Caco-2 (cell line): ENCODE data around the gene LRRTM4. TPM values are rescaled to one million over a fixed set of nuclear protein-coding genes. Genes with fewer than 3 reads are reported as not detected.

Source experiments
- BruUV-seq: library from RNA; stranded (reverse); fragments of 400-500 nt; replicated peaks from 2 replicates; lab custom pipeline; 2021; lab: Mats Ljungman, UMichigan
- CTCF ChIA-PET: fragments of 300-600 bp; sonication (Branson Sonifier 250); formaldehyde crosslinking; loops from one replicate; lab custom pipeline; 2022; ENCODE audit warnings: antibody characterized with exemption; lab: Charles Lee
- POLR2A ChIA-PET: fragments of 300-600 bp; sonication (Branson Sonifier 250); formaldehyde crosslinking; loops from one replicate; lab custom pipeline; 2022; ENCODE audit warnings: antibody characterized with exemption; lab: Charles Lee
- DNase-seq, 2 experiments: peaks; one replicate each; pipeline versions ENCODE4 v3.0.0 to v3.0.0-alpha.2; 2020 to 2022
- H3K27me3 ChIP-seq: replicated peaks from 2 replicates; pipeline ENCODE4 v1.6.0; 2011; ENCODE audit warnings: low read length; ENCODE audit not compliant: control insufficient read depth, insufficient read depth
- H3K36me3 ChIP-seq: 2 replicates; pipeline ENCODE4 v1.5.1; 2011; ENCODE audit warnings: low read length; ENCODE audit not compliant: control insufficient read depth, insufficient read depth
- H3K4me1 ChIP-seq: fragments of 250-450 bp; sonication (Bioruptor Pico); 2 replicates; pipeline ENCODE4 v1.5.1; 2020; ENCODE audit warnings: mild to moderate bottlenecking
- H3K4me3 ChIP-seq: 2 replicates; pipeline ENCODE4 v1.5.1; 2011; ENCODE audit warnings: low read depth, mild to moderate bottlenecking, control low read depth, low read length
- H3K9me3 ChIP-seq: fragments of 250-450 bp; sonication (Bioruptor Pico); 2 replicates; pipeline ENCODE4 v1.5.1; 2020; ENCODE audit warnings: mild to moderate bottlenecking, moderate library complexity
- H3K27ac Mint-ChIP-seq: one replicate; pipeline ENCODE4 v1.8.0; 2022; ENCODE audit warnings: mixed read lengths; ENCODE audit not compliant: unreplicated experiment
- H3K27me3 Mint-ChIP-seq: one replicate; pipeline ENCODE4 v1.8.0; 2022; ENCODE audit warnings: mixed read lengths; ENCODE audit not compliant: insufficient read depth, unreplicated experiment
- H3K36me3 Mint-ChIP-seq: one replicate; pipeline ENCODE4 v1.8.0; 2022; ENCODE audit warnings: mild to moderate bottlenecking, mixed read lengths; ENCODE audit not compliant: insufficient read depth, unreplicated experiment
- H3K4me1 Mint-ChIP-seq: one replicate; pipeline ENCODE4 v1.8.0; 2022; ENCODE audit warnings: low read depth, mixed read lengths; ENCODE audit not compliant: unreplicated experiment
- H3K4me3 Mint-ChIP-seq: one replicate; pipeline ENCODE4 v1.8.0; 2022; ENCODE audit warnings: mild to moderate bottlenecking, moderate library complexity, mixed read lengths; ENCODE audit not compliant: unreplicated experiment
- H3K9me3 Mint-ChIP-seq: one replicate; pipeline ENCODE4 v1.8.0; 2022; ENCODE audit warnings: mixed read lengths; ENCODE audit not compliant: unreplicated experiment
- CTCF ChIP-seq, 2 experiments: fragments of 200-600 bp in 1 of 2; IDR thresholded peaks; 1 replicate in 1 of 2; 2 replicates in 1 of 2; pipeline versions ENCODE4 v1.5.1 to v1.8.0; 2011 to 2022; ENCODE audit warnings: antibody characterized with exemption in 1 of 2, control low read depth in 1 of 2, inconsistent platforms in 1 of 2, low read depth in 1 of 2, low read length in 1 of 2, mild to moderate bottlenecking in 1 of 2, moderate library complexity in 1 of 2; ENCODE audit not compliant: insufficient read depth in 1 of 2, severe bottlenecking in 1 of 2, unreplicated experiment in 1 of 2
- intact Hi-C: fragments of 100-400 bp; cut with micrococcal nuclease; formaldehyde crosslinking; loops from one replicate; pipeline ENCODE4 v1.10.0; 2022; ENCODE audit not compliant: unreplicated experiment
- total RNA-seq: library from RNA; stranded (reverse); gene quantifications from 2 replicates; pipeline ENCODE4 v1.2.3, GENCODE V29; 2022

The LRRTM4 gene
- total RNA-seq, 1 experiment from 2014 or later, result 0.32 TPM

- CTCF ChIA-PET, result no interaction called here
- BruUV-seq, result no TSS peak
These were observed 655.7 kb downstream of the LRRTM4 start for GRCh38 chr2:76866464-76866863.

GRCh38 chr2:76862901-76863300 is 659.3 kb downstream of the LRRTM4 start:
- no peaks in the 10 kb centered on the region for H3K36me3 Mint-ChIP-seq
- no peak overlapping the region for H3K4me3 ChIP-seq
- H3K9me3 ChIP-seq, result no peaks in the 10 kb centered on the region
- BruUV-seq, result no TSS peak
- intact Hi-C loops, result no loop called here
- H3K4me1 Mint-ChIP-seq, result no peaks in the 10 kb centered on the region
- no peak overlapping the region for H3K4me3 Mint-ChIP-seq
- no peaks in the 10 kb centered on the region for H3K27me3 Mint-ChIP-seq
- H3K4me1 ChIP-seq, result no peaks in the 10 kb centered on the region
- no peak overlapping the region for H3K27ac Mint-ChIP-seq
- CTCF ChIA-PET, result no interaction called here
- H3K9me3 Mint-ChIP-seq, result no peaks in the 10 kb centered on the region
- H3K27me3 ChIP-seq, result no peaks in the 10 kb centered on the region
- no peaks in the 10 kb centered on the region for H3K36me3 ChIP-seq
- TF ChIP-seq CTCF (IDR thresholded peaks at IDR 0.05; ENCODE audit: insufficient read depth in 1 of 2, low read depth in 1 of 2, low read length in 1 of 2, severe bottlenecking in 1 of 2, unreplicated experiment in 1 of 2), result no peak
- no peak for DNase-seq
- POLR2A ChIA-PET, result no interaction called here

More at GRCh38 chr2:76866464-76866863, 655.7 kb downstream of the LRRTM4 start:
- Mint-ChIP-seq H3K27ac (no peak overlapping the region), H3K4me3 (no peak overlapping the region), H3K36me3 (no peaks in the 10 kb centered on the region), H3K27me3 (no peaks in the 10 kb centered on the region), H3K4me1 (no peaks in the 10 kb centered on the region), H3K9me3 (no peaks in the 10 kb centered on the region)
- POLR2A ChIA-PET, result no interaction called here
- Histone ChIP-seq H3K4me3 (no peak overlapping the region), H3K36me3 (no peaks in the 10 kb centered on the region), H3K27me3 (no peaks in the 10 kb centered on the region), H3K9me3 (no peaks in the 10 kb centered on the region), H3K4me1 (no peaks in the 10 kb centered on the region)
- no peak for TF ChIP-seq CTCF (IDR thresholded peaks at IDR 0.05; ENCODE audit: insufficient read depth in 1 of 2, low read depth in 1 of 2, low read length in 1 of 2, severe bottlenecking in 1 of 2, unreplicated experiment in 1 of 2)
- DNase-seq, result no peak
- intact Hi-C loops, result no loop called here

- no TSS peak for BruUV-seq
- Mint-ChIP-seq H3K27me3 (no peaks in the 10 kb centered on the region), H3K9me3 (no peaks in the 10 kb centered on the region), H3K27ac (no peak overlapping the region), H3K4me3 (no peak overlapping the region), H3K4me1 (no peaks in the 10 kb centered on the region), H3K36me3 (no peaks in the 10 kb centered on the region)
- Histone ChIP-seq H3K4me1 (no peaks in the 10 kb centered on the region), H3K4me3 (no peak overlapping the region), H3K9me3 (no peaks in the 10 kb centered on the region), H3K27me3 (no peaks in the 10 kb centered on the region), H3K36me3 (no peaks in the 10 kb centered on the region)
- CTCF ChIA-PET, result no interaction called here
- TF ChIP-seq CTCF (IDR thresholded peaks at IDR 0.05; ENCODE audit: insufficient read depth in 1 of 2, low read depth in 1 of 2, low read length in 1 of 2, severe bottlenecking in 1 of 2, unreplicated experiment in 1 of 2), result no peak
- POLR2A ChIA-PET, result no interaction called here
- intact Hi-C loops, result no loop called here
- DNase-seq, result no peak
These were observed 660.5 kb downstream of the LRRTM4 start for GRCh38 chr2:76861708-76862107.
